NT2/D1 (cell line): Measurements from ENCODE around the gene IL1RN.
"Not testable (repeated sequence)": the region's sequence is repeated elsewhere in the genome, so short reads cannot be mapped to it uniquely, and the experiment has no call there.

Experiments
- SUZ12 ChIP-seq: IDR thresholded peaks from 2 replicates; pipeline ENCODE4 v1.6.1; 2011; ENCODE audit not compliant: insufficient read length, insufficient read depth; ENCODE audit errors: extremely low read depth
- YY1 ChIP-seq: IDR thresholded peaks from 2 replicates; pipeline ENCODE4 v1.6.1; 2011; ENCODE audit not compliant: insufficient read length, insufficient read depth
- ZNF274 ChIP-seq: IDR thresholded peaks from 2 replicates; pipeline ENCODE4 v1.6.1; 2011; ENCODE audit warnings: mild to moderate bottlenecking, low read depth, low read length

DNA sequence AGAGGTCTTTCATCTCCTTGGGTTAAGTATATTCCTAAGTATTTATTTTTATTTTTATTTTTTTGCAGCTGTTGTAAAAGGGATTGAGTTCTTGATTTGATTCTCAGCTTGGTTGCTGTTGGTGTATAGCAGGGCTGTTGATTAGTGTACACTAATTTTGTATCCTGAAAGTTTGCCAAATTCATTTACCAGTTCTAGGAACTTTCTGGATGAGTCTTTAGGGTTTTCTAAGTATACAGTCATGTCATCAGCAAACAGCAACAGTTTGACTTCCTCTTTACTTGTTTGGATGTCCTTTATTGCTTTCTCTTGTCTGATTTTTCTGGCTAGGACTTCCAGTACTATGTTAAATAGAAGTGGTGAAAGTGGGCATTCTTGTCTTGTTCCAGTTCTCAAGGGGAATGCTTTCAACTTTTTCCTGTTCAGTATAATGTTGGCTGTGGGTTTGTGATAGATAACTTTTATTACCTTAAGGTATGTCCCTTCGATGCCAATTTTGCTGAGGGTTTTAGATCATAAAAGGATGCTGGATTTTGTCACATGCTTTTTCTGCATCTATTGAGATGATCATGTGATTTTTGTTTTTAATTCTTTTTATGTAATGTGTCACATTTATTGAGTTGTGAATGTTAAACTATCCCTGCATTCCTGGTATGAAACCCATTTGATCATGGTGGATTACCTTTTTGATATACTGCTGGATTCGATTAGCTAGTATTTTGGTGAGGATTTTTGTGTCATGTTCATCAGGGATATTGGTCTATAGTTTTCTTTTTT is 30.4 kb upstream of the IL1RN start:
- TF ChIP-seq ZNF274, SUZ12, YY1: not testable (repeated sequence)
